Urinary bladder (tissue), 4 donors: ENCODE data around the gene STYK1. TPM values are rescaled to one million over a fixed set of nuclear protein-coding genes. Genes with fewer than 3 reads are reported as not detected.

Source experiments
- DNase-seq: peaks from one replicate; pipeline ENCODE4 v3.0.0-alpha.2; 2015; ENCODE audit errors: extremely low spot score
- H3K27ac ChIP-seq: one replicate; pipeline ENCODE4 v1.5.1; 2013; ENCODE audit warnings: low read depth, mild to moderate bottlenecking, moderate library complexity
- H3K36me3 ChIP-seq: one replicate; pipeline ENCODE4 v1.6.1; 2013; ENCODE audit warnings: mild to moderate bottlenecking, moderate library complexity; ENCODE audit not compliant: insufficient read depth
- H3K4me1 ChIP-seq: one replicate; pipeline ENCODE4 v1.6.1; 2013; ENCODE audit warnings: mild to moderate bottlenecking, moderate library complexity; ENCODE audit not compliant: insufficient read depth
- H3K4me3 ChIP-seq: one replicate; pipeline ENCODE4 v1.5.1; 2013; ENCODE audit warnings: low read depth, low read length
- WGBS: extraction: QIAGEN DNeasy Blood & Tissue Kit; methylation state at CpG from one replicate; pipeline ENCODE4 v1.1.7; 2013; 5-methylcytosine and 5-hydroxymethylcytosine counted together
- polyA plus RNA-seq: library from polyadenylated mRNA; stranded (reverse); fragments of 200-250 nt; gene quantifications from one replicate; pipeline ENCODE4 v1.2.3, GENCODE V29; 2013
- total RNA-seq: library from RNA; depleted of rRNA; stranded (reverse); fragments of >200 nt; gene quantifications from one replicate; pipeline ENCODE4 v1.2.3, GENCODE V29; 2014
- donor health status: healthy with polysubstance abuse.
- donor health status: healthy.

Gene STYK1
- total and polyA plus RNA-seq, 2 donors: 1.1 to 5.0 TPM

DNA sequence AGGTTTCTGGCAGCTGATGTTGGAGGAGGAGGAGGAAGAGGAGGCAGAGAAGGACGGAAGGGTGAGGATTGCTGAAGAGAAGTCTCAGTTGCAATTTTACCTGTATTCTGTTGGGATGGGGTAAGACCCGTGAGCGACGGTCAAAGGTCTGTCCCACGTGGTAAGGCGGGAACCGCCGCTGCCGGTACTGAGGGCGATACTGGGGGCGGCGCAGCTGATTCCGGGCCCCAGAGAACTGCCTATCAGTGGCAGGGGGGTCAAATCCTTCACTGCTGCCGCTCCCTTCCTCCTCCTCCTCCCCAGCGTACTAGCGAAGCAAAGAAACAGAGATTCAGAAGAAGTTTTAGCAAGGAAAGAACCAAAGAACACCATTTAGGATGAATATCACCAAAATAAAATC is 36.0 kb upstream of the STYK1 start:
- Histone ChIP-seq H3K27ac (no peak overlapping the region), H3K4me1 (no peaks in the 10 kb centered on the region), H3K36me3 (peaks cover 9% of the 10 kb centered on the region), H3K4me3 (no peak overlapping the region)
- DNase-seq: no peak
- 98% methylated on average over 16 of the region's 16 CpGs for WGBS

DNA sequence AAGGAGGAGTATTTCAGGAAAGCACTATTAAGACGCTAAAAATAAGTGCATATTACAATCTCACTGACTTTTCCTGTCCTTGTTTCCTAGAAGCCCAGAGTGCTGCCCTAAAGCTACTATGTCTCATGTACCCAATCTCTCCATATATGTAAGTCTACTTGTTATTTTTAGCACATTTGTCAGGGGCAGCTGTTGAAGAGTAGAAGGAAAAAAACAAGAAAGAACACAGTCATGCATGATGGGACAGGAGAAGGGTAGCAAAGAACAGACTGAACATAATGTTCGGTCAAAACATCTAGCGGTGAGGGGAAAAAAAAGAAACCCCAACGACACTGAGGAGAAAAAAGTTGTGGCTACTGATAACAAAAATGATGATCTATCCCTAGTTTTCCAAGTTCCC is 35.0 kb upstream of the STYK1 start:
- Histone ChIP-seq H3K4me1 (no peaks in the 10 kb centered on the region), H3K27ac (no peak overlapping the region), H3K36me3 (peaks cover 9% of the 10 kb centered on the region), H3K4me3 (no peak overlapping the region)
- 84% methylated on average over 4 of the region's 4 CpGs for WGBS
- DNase-seq: no peak

DNA sequence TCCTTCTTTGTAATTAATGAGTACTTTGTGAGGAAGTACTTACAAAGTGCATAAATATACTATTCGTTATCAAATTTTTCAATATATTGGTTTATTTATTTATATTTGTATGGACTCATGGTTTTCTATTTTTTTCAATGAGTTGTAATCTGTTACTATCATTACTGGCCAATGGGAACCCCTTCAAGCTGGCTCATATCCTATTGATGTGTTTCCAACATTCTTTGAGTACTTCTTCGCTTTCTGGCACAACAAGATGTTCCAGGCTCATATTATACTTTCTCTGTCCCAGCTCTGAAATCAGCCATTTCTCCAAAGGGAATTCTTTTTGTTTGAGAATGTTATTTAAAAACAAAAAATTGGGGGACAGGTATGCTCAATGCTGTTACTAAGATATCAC is 31.8 kb upstream of the STYK1 start:
- Histone ChIP-seq H3K4me1 (no peaks in the 10 kb centered on the region), H3K27ac (peak overlapping the region; percentile 38), H3K4me3 (no peak overlapping the region), H3K36me3 (peaks cover 12% of the 10 kb centered on the region)
- DNase-seq: no peak
- 52% methylated on average over 2 of the region's 2 CpGs for WGBS

DNA sequence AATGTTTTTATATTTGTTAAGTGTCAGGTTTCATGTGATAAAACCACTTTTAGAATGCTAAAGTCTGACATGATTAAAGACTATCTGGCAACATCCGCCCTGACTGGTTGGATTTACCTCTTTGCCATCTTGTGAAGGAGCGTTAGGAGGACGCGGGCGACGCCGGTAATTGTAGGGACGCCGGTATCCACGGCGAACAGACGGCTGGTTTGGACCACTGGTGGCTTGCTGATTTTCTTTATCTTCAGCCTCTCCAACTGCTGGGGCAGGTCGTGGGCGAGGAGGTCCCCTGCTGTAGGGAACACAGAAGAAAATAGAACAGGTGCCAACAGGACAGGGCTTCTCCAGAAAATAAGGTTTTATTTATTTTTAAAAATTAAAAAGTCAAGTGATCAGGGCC is 28.0 kb upstream of the STYK1 start:
- H3K36me3 ChIP-seq: peaks cover 7% of the 10 kb centered on the region
- H3K27ac ChIP-seq: no peak overlapping the region
- H3K4me3 ChIP-seq: no peak overlapping the region
- no peak for DNase-seq
- no peaks in the 10 kb centered on the region for H3K4me1 ChIP-seq
- WGBS: 96% methylated on average over 14 of the region's 14 CpGs

DNA sequence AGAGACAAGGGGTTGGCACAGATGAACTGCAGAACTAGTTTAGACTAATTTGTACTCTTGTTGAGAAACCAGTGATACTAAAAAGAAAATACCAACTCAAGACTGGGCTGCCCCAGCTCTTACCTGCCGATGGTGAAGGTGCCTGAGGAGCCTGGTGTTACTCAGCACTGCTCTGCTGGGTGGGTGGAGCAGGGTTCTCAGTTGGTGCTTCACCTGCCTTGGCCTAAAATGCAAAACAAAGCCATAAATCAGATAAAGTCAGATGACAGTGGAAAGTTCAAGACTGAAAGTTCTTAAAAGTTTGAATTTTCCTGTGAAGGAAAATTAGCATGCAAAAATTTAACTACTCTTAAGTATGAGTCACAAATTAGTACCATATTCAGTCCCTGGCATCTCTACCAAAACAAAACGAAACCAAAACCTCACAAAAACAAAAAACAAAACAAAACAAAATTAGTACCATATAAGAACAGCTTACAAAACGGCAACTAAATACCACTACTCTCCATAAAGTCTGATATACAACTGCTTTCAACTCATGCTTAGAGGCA is 27.4 kb upstream of the STYK1 start:
- Histone ChIP-seq H3K36me3 (peaks cover 7% of the 10 kb centered on the region), H3K4me3 (no peak overlapping the region), H3K27ac (peak overlapping the region; percentile 66), H3K4me1 (no peaks in the 10 kb centered on the region)
- 67% methylated on average over 3 of the region's 3 CpGs for WGBS
- DNase-seq: no peak

GRCh38 chr12:10700581-10700980 is 26.7 kb upstream of the STYK1 start:
- no peaks in the 10 kb centered on the region for H3K4me1 ChIP-seq
- DNase-seq: no peak
- 78% methylated on average over 3 of the region's 3 CpGs for WGBS
- no peak overlapping the region for H3K4me3 ChIP-seq
- H3K36me3 ChIP-seq: peaks cover 4% of the 10 kb centered on the region
- no peak overlapping the region for H3K27ac ChIP-seq

DNA sequence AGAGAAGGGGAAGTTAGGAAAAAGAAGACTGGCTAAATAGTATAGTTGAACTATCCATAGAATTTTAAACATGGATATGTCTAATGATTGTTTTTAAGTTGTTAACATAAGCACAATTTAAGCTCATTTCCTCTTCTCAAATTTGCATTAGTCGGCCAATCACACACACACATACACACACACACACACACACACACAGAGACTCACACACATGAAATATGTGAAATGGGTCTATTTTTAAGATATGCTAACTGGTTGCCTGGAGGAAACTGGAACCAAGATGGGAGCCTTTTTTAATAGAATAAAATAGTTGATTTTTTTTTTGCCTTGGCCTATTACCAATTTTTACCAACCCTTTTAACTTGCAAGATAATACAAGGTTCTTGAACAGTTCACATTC is 24.0 kb upstream of the STYK1 start:
- WGBS: 94% methylated on average over 1 of the region's 1 CpG
- DNase-seq: no peak
- peaks cover 2% of the 10 kb centered on the region for H3K36me3 ChIP-seq

GRCh38 chr12:10697156-10697555 is 23.3 kb upstream of the STYK1 start:
- Histone ChIP-seq H3K36me3 (no peaks in the 10 kb centered on the region), H3K4me1 (no peaks in the 10 kb centered on the region), H3K27ac (no peak overlapping the region), H3K4me3 (no peak overlapping the region)
- 99% methylated on average over 2 of the region's 2 CpGs for WGBS
- DNase-seq: no peak

More for the DNA sequence above, 24.0 kb upstream of the STYK1 start:
- no peak overlapping the region for H3K27ac ChIP-seq
- H3K4me3 ChIP-seq: no peak overlapping the region
- H3K4me1 ChIP-seq: no peaks in the 10 kb centered on the region

- no peaks in the 10 kb centered on the region for H3K36me3 ChIP-seq
- H3K27ac ChIP-seq: no peak overlapping the region
- 95% methylated on average over 2 of the region's 2 CpGs for WGBS
- no peak for DNase-seq
- no peaks in the 10 kb centered on the region for H3K4me1 ChIP-seq
- H3K4me3 ChIP-seq: no peak overlapping the region
Observed at GRCh38 chr12:10690906-10691305, 17.1 kb upstream of the STYK1 start.

DNA sequence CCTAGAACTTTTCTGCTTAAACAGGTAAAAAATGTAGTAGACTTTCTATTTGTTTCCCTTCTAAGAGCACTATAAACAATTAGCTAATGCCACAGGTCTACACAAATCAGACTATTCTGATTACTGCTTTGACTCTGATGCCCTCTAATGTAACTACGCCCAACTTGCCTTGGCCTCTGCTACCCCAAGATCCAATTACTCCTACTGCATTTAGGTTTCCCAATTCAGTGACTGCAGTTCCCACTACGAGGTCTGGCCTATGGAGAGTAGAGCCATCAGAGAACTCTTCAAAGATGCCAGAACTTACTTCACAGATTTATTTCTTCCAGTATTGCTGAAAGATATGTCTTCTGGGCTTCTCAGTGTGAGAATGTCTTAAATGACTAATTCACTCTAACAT is 15.3 kb upstream of the STYK1 start:
- Histone ChIP-seq H3K27ac (no peak overlapping the region), H3K36me3 (no peaks in the 10 kb centered on the region), H3K4me1 (no peaks in the 10 kb centered on the region), H3K4me3 (no peak overlapping the region)
- no peak for DNase-seq
- WGBS: 89% methylated on average over 2 of the region's 2 CpGs

GRCh38 chr12:10688042-10688441 is 14.2 kb upstream of the STYK1 start:
- Histone ChIP-seq H3K4me1 (no peaks in the 10 kb centered on the region), H3K36me3 (no peaks in the 10 kb centered on the region), H3K27ac (no peak overlapping the region), H3K4me3 (no peak overlapping the region)
- DNase-seq: no peak
- 95% methylated on average over 1 of the region's 1 CpG for WGBS

GRCh38 chr12:10672231-10672868 is 1.5 kb downstream of the STYK1 start:
- Histone ChIP-seq H3K36me3 (no peaks in the 10 kb centered on the region), H3K4me1 (no peaks in the 10 kb centered on the region), H3K27ac (no peak overlapping the region), H3K4me3 (no peak overlapping the region)
- WGBS: 84% methylated on average over 15 of the region's 15 CpGs
- DNase-seq: no peak

DNA sequence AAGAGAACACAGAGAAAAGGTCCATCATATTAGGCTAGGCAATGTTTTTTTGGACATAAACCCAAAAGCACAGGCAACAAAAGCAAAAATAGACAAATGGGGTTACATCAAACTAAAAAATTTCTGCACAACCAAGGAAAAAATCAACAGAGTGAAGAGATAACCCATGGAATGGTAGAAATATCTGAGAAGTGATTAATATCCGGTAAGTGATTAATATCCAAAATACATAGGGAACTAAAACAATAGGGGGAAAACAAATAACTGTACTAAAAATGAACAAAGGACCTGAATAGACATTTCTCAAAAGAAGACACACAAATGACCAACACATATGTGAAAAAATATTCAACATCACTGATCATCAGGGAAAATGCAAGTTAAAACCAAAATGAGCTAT is 4.3 kb downstream of the STYK1 start:
- 97% methylated on average over 1 of the region's 1 CpG for WGBS
- DNase-seq: no peak
- Histone ChIP-seq H3K36me3 (no peaks in the 10 kb centered on the region), H3K4me1 (no peaks in the 10 kb centered on the region), H3K27ac (no peak overlapping the region), H3K4me3 (no peak overlapping the region)

- no peak for DNase-seq
- WGBS: 81% methylated on average over 5 of the region's 5 CpGs
- no peak overlapping the region for H3K4me3 ChIP-seq
- H3K4me1 ChIP-seq: no peaks in the 10 kb centered on the region
- no peaks in the 10 kb centered on the region for H3K36me3 ChIP-seq
- no peak overlapping the region for H3K27ac ChIP-seq
Observed at GRCh38 chr12:10668526-10668925, 5.3 kb downstream of the STYK1 start.

DNA sequence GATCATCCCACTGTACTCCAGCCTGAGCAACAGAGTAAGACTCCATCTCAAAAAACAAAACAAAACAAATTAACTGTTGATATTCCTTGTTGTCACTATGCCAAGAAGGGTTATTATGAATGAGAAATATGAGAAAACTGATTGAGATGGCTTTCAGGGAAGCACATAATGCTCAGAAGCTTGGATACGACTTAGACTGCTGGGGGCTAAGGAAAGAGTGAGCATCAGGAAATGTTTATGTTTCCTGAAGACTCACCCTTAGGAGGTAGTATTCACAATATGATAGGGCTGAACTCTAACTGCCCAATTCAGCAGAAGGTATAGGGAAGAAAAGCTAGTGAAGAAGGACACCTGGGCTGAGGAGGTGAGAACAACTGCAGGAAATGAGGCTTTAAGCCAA is 6.3 kb downstream of the STYK1 start:
- Histone ChIP-seq H3K27ac (no peak overlapping the region), H3K4me1 (no peaks in the 10 kb centered on the region), H3K36me3 (no peaks in the 10 kb centered on the region), H3K4me3 (no peak overlapping the region)
- 39% methylated on average over 1 of the region's 1 CpG for WGBS
- DNase-seq: no peak
